Measurements from ENCODE around the gene ZEB2. TPM values are rescaled to one million over a fixed set of nuclear protein-coding genes. Genes with fewer than 3 reads are reported as not detected.
A peak's percentile ranks its signal among the peaks of the same experiment; 100 is the strongest.

ZEB2 gene
- total RNA-seq, 1 donor from 2014 or later, result 89.1 TPM

- Histone ChIP-seq H3K36me3 (no peaks in the 10 kb centered on the region), H3K27me3 (ENCODE audit: low read depth) (no peaks in the 10 kb centered on the region), H3K27ac (replicated peaks) (no peak overlapping the region), H3K4me3 (no peak overlapping the region), H3K4me1 (peaks cover 81% of the 10 kb centered on the region), H3K9me3 (replicated peaks) (no peaks in the 10 kb centered on the region)
- intact Hi-C loops (cut with micrococcal nuclease), result no loop called here
- DNase-seq, result no peak
- TF ChIP-seq CTCF (IDR thresholded peaks at IDR 0.05; ENCODE audit: borderline replicate concordance), result no peak
Observed at GRCh38 chr2:144467502-144468137, 52.3 kb downstream of the ZEB2 start.

- no peaks in the 10 kb centered on the region for H3K9me3 ChIP-seq (replicated peaks)
- H3K27me3 ChIP-seq (ENCODE audit: low read depth), result no peaks in the 10 kb centered on the region
- TF ChIP-seq CTCF (IDR thresholded peaks at IDR 0.05; ENCODE audit: borderline replicate concordance), result no peak
- DNase-seq, result no peak
- peaks cover 81% of the 10 kb centered on the region for H3K4me1 ChIP-seq
- intact Hi-C loops (cut with micrococcal nuclease), result no loop called here
- no peak overlapping the region for H3K4me3 ChIP-seq
- no peaks in the 10 kb centered on the region for H3K36me3 ChIP-seq
- H3K27ac ChIP-seq (replicated peaks), result no peak overlapping the region
Observed at GRCh38 chr2:144466637-144467036, 53.3 kb downstream of the ZEB2 start.

GRCh38 chr2:144465749-144466148 lies 54.2 kb downstream of the ZEB2 start:
- DNase-seq, result no peak
- intact Hi-C loops (cut with micrococcal nuclease), result no loop called here
- no peaks in the 10 kb centered on the region for H3K27me3 ChIP-seq (ENCODE audit: low read depth)
- TF ChIP-seq CTCF (IDR thresholded peaks at IDR 0.05; ENCODE audit: borderline replicate concordance), result no peak
- H3K36me3 ChIP-seq, result no peaks in the 10 kb centered on the region
- no peaks in the 10 kb centered on the region for H3K9me3 ChIP-seq (replicated peaks)
- H3K4me1 ChIP-seq, result peaks cover 81% of the 10 kb centered on the region
- no peak overlapping the region for H3K27ac ChIP-seq (replicated peaks)
- no peak overlapping the region for H3K4me3 ChIP-seq

- intact Hi-C loops (cut with micrococcal nuclease), result no loop called here
- no peak for DNase-seq
- Histone ChIP-seq H3K4me1 (peaks cover 81% of the 10 kb centered on the region), H3K27ac (replicated peaks) (no peak overlapping the region), H3K9me3 (replicated peaks) (no peaks in the 10 kb centered on the region), H3K4me3 (no peak overlapping the region), H3K36me3 (no peaks in the 10 kb centered on the region), H3K27me3 (ENCODE audit: low read depth) (no peaks in the 10 kb centered on the region)
- TF ChIP-seq CTCF (IDR thresholded peaks at IDR 0.05; ENCODE audit: borderline replicate concordance), result no peak
Observed at GRCh38 chr2:144464730-144465129, 55.2 kb downstream of the ZEB2 start.

GRCh38 chr2:144463266-144463665 lies 56.7 kb downstream of the ZEB2 start:
- Histone ChIP-seq H3K27me3 (ENCODE audit: low read depth) (no peaks in the 10 kb centered on the region), H3K4me1 (peaks cover 81% of the 10 kb centered on the region), H3K27ac (replicated peaks) (peak overlapping the region; percentile 75), H3K4me3 (no peak overlapping the region), H3K9me3 (replicated peaks) (no peaks in the 10 kb centered on the region), H3K36me3 (no peaks in the 10 kb centered on the region)
- intact Hi-C loops (cut with micrococcal nuclease), result no loop called here
- TF ChIP-seq CTCF (IDR thresholded peaks at IDR 0.05; ENCODE audit: borderline replicate concordance), result no peak
- DNase-seq, result no peak
